Activated CD4-positive, alpha-beta T cell treated with anti-CD3 and anti-CD28 coated beads for 4 hours (primary cell): ENCODE measurements around the gene NEK1.
"Not testable (repeated sequence)": the region's sequence is repeated elsewhere in the genome, so short reads cannot be mapped to it uniquely, and the experiment has no call there.

Experiments used
- DNase-seq, 2 donors: peaks; one replicate each; pipeline ENCODE4 v3.0.0-alpha.2; 2020

Gene NEK1

DNA sequence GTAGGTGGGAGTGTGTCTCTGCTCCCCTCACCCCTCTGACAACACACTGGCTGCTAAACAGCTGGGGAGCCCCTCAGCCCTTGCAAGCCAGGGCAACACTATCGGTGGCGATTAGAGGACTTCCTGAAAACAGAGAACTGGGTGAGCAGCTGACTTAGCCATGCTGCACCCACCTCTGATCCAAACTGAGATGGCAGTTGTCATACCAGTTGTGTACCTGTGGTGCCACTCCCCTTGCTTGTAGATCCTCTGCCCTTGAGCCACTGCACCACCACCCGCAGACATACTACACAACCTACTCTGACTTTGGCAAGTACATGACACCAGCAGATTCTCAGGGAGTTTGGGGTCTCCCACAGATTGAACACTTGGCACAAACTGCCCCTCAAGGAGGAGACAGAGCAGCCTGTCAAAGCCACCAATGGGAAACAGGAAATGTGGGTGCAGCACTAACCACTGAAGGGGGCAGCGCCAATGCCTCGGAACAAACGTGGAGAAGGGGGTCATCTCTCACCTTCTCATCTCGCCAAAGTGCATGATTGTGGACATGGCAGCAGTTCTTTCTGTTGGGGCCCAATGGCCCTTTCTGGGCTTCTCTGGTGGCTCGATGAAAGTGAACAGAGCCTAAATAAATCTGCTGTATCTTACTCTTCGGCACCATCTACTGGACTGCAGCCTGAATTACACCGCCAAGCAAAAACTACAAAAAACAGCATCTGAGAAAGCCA lies 119.8 kb downstream of the NEK1 start:
- no peak for DNase-seq

DNA sequence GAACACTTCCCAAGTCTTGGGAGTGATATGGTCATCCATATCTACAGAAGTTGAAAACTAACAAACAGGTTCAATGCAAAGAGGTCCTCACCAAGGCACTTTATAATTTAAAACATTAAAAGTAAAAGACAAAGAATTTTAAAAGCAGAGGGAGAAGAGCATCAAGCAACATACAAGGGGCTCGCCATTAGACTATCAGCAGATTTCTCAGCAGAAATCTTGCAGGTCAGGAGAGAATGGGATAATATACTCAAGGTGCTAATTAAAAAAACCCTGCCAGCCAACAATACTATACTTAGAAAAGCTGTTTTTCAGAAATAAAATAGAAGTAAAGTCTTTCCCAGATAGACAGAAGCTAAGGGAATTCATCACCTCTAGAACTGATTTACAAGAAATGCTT lies 121.2 kb downstream of the NEK1 start:
- DNase-seq, result no peak

DNA sequence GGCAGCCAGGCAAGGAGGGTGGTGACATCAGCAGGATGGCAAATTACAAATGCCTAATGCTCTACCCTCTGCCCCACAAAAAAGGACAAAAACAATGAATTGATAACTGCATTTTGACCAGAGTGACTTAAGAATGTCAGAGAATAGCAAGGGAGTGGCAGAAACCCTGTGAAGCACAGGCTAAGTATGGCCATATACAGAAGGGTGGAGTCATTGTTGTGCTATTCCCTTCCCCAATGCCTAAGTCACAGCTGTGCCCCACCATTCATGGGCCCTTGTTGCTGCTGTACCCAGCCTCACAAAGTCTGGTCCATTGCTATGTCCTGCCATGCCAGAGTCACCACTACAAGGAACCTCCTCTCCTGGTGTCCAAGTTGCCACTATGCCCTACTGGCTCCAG lies 123.1 kb downstream of the NEK1 start:
- DNase-seq, result no peak

DNA sequence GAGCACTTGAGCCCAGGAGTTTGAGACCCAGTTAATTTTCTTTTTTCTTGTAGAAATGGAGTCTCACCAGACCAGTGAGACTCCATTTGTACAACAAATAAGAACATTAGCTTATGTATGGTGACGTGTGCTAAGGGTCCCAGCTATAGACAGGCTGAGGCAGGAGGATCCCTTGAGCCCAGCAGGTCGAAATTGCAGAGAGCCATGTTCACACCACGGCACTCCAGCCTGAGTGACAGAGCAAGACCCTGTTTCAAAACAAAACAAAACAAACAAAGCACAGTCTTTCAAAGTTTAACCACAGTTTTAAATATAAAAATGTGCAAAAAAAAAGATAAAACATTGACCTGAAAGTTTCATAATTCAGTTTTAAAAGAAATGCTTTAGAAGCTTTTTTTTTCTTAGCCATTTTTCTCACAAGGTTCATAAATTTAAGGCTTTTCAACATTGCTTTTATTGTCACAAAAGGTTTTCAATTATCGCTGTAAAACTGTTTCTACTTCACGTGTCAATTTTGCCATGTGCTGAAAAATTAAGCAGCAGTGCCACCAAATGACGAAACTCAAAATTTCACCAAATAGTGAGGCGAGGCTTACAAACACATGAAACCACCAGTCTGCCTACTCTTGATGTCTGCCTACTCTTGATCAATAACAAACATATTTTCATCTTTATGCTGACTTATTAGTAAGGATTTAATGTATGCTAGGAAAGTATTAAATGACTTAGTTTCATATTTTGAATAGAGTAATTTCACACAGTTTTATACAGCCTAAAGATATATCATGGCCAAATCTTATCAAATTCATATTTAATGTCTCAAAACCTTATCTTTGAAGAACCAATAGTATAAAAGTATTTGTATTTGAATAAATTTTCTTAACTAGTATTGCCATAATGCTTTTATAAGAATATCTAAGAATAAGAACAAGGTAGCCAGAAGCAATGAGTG lies 126.3 kb downstream of the NEK1 start:
- peak in 1 of 2 donors; percentile 26 for DNase-seq

DNA sequence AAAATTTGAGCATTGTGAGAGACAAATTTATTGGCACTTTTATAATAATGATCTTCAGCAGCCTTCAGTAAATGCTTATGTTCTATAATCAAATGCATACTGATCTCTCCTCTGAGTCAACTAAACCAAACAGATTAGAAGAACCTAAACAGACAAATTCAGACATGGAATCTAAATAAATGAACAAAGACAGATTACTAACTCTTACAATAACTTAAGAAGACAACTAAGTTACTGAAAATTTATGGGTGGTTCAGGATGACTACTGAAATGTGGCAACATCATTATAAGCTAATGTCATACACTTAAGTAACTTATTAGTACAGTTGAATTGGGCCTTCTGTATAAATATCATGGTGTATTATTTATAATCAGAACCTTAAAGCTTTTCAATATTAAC lies 127.3 kb downstream of the NEK1 start:
- no peak for DNase-seq

DNA sequence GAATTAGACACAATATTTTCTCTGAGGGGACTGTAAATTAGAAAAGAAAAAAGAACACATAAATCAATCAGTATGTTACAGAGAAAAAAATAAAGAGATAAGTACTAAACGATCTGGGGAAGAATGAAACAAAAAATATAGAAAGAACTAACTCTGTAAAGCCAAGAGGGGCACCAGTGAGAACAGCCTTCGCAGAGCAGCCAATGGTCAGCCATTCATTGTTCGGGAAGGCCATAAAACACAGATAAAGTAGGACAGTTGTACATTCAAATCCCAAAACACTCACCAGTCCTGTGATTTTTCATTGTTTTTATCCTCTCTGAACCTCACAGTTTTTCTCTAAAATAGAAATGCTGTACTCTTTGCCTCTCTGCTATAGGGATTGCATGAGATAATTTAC lies 127.9 kb downstream of the NEK1 start:
- no peak for DNase-seq

DNA sequence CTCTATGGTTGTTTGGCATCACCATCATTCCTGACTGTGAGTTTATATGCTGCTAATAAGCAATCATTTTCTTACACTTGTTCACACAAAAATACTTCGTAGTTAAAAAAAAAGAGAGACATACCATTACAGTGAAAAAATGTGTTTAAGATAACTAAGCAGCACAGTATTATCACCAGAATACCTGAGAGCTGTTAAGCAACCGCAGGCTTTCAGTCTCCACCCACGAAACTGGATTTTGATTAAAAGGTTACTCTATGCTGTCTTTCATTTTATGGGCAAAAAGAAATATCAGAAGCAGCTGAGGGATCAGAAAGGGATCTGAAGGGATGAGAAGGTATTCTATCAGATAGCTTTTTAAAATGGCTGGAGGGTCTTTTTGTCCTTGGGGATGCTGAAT lies 148.3 kb downstream of the NEK1 start:
- no peak for DNase-seq

DNA sequence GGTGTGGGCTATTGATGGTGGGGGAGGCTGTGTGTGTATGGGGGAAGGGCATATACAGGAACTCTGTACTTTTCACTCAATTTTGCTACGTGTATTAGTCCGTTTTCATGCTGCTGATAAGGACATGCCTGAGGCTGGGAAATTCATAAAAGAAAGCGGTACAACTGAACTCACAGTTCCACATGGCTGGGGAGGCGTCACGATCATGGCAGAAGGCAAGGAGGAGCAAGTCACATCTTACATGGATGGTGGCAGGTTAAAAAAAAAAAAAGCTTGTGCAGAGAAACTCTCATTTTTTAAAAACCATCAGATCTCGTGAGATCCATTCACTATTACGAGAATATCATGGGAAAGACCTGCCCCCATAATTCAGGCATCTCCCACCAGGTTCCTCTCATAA lies 152.3 kb downstream of the NEK1 start:
- no peak for DNase-seq

DNA sequence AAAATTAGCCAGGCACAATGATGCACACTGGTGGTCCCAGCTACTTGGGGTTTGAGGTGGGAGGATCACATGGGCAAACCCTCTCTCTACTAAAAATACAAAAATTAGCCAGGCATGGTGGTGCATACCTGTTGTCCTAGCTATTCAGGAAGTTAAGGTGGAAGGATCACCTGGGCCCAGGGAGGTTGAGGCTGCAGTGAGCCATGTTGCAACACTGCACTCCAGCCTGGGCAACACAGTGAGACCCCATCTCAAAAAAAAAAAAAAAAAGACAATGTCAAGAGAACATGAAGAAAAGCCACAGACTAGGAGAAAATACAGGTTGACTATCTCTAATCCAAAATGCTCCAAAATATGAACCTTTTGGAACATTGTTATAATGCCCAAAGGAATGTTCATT lies 153.8 kb downstream of the NEK1 start:
- no peak for DNase-seq

DNA sequence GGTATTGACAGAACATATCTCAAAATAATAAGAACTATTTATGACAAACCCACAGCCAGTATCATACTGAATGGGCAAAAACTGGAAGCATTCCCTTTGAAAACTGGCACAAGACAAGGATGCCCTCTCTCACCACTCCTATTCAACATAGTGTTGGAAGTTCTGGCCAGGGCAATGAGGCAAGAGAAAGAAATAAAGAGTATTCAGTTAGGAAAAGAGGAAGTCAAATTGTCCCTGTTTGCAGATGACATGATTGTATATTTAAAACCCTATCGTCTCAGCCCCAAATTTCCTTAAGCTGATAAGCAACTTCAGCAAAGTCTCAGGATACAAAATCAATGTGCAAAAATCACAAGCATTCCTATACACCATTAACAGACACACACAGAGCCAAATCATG lies 159.7 kb downstream of the NEK1 start:
- not testable (repeated sequence) for DNase-seq

DNA sequence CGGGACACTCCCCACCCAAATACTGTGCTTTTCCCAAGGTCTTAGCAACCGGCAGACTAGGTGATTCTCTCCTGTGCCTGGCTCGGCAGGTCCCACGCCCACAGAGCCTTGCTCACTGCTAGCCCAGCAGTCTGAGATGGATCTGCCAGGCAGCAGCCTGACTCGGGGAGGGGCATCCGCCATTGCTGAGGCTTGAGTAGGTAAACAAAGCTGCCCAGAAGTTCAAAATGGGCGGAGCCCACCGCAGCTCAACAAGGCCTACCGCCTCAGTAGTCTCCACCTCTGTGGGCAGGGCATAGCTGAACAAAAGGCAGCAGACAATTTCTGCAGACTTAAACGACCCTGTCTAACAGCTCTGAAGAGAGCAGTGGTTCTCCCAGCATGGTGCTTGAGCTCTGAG lies 163.4 kb downstream of the NEK1 start:
- DNase-seq, result not testable (repeated sequence)

DNA sequence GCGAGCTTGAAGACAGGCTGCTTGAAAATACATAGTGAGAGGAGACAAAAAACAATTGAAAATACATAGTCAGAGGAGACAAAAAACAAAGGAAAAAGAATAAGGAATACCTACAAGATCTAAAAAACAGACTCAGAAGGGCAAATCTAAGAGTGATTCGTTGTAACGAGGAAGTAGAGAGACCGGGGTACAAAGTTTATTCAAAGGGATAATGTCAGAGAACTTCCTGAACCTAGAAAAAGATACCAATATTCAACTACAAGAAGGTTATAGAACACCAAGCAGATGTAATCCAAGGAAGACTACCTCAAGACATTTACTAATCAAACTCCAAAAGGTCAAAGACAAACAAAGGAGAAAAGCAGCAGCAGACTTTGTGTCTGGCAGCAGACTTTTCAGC lies 165.6 kb downstream of the NEK1 start:
- DNase-seq, result no peak

DNA sequence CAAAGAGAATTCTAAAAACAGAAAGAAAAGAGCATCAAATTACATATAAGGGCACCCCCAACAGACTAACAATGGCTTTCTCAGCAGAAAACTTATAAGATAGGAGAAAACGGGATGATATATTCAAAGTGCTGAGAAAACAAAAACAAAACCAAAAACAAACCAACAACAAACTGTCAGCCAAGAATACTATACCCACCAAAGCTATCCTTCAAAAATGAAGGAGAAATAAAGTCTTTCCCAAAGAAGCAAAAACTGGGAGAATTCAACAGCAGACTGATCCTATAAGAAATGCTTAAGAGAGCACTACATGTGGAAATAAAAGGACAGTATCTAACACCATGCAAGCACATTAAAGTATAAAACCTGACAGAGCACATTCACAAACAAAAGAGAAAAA lies 168.6 kb downstream of the NEK1 start:
- DNase-seq, result no peak

DNA sequence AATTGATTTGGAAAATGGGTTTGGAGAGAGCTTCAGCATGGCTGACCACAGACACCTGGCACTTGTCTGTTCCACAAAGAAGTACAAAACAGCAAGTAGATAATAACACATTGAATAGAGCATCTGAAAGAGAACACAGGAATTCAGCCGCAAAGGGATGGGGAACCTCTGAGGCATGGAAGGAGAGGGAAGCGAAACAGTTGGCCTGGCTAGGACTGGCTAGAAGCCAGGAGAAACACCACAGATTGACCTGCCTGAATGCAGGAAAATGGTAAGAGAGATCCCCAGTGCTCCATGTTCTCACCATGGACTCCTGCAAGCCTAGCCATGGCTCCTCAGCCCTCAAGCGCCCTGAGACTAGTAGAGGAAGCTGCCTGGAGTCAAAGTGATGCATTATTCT lies 171.9 kb downstream of the NEK1 start:
- DNase-seq, result no peak

DNA sequence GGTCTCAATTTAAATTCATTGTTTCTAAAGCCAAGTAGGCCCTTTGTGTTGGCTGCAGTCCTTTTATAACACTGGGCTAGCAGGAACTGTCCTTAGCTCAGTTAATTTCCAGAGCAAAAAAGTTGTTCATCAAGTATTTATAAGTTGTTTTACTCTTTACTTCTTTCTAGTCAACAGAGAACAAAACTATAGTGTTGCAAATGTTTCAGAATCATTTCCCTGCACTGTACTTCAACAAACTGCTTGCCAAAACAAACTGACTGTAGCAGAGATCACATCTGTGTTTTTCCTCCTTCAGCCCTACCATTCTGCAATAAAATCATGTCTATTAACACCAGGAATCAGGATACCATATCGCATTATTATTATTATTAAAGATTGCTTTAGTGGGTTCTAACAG lies 173.1 kb downstream of the NEK1 start:
- no peak for DNase-seq

DNA sequence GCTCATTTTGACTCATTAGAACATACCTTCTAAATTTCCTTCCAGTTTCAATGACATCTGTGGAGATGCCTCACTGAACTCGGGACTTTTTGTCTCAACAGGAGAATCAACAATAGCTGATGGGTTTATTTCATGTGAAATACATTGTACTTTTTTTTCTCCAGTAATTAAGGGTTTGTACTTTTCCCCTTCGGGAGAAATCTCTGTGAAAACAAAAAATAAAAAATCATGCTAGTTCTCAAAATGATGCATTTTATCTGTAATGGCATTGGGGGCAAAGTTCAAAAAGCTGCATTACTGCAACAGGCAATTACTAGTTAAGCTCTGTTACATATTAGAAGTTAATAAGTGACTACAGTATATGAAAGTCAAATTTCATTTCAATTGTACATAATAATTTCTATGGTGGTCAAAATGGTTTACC lies 174.3 kb downstream of the NEK1 start:
- DNase-seq, result no peak

DNA sequence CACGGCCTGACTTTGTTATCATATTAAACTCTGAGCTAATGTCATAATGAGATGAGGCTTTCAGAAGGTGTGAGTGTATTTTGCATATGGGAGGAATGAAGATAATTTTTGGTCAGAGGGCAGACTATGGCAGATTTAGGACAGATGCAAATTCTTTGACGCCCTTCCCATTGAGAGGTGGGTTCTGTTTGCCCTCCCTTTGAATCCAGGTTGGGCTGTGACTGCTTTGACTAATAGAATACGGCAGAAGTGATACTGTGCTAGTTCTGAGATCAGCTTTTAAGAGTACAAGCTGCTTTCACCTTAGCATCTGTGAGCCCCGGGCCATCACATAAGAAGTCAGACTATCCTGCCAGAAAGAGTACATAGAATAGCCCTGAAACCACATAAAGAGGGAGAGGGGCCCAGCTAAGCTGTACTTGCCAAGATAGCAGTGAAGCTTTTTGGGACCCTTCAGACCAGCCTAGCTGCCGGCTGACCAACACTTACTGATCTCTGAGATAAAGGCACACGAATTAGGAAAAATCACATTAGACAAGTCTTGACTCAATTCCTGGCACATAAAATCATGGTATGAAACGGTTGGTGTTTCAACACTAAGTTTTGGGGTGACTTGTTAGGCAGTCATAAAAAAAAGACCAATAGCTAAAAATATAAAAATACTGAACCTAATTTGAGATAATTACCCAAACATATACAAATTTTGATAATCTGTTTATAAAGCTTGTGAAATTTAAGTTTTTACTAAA lies 174.9 kb downstream of the NEK1 start:
- no peak for DNase-seq

DNA sequence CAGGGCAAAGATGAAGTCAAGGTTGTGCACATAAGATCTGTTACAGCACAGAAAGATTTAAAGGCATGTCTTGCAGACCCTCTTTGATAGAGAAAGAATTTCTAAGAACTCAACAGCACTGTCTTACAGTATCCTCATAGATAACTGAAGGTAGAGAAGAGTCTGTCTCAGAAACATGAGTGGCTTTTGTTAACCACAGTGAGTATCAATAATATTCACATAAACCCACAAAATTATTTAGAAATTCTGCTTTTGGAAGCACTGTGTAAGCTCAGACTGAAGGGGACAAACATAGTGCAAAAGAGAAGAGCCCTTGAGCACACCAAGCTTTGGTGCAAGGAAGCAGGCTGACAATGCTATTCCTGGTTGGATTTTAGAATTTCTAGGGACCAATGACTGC lies 175.6 kb downstream of the NEK1 start:
- no peak for DNase-seq

DNA sequence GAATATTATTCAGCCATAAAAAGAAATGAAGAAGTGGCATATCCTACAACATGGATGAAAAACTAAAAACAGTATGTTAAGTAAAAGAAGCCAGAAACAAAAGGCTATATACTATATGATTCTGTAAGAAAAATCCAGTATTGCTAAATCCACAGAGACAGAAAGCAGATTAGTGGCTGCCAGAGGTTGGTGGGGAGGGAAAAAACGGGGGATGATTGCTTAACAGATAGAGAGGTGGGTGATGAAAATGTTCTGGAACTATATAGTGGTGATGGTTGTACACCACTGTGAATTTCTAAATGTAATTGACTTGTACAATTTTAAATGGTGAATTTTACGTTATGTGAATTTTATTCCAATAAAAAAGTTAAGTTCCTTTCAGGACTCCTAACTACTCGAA lies 184.0 kb downstream of the NEK1 start:
- DNase-seq, result no peak

DNA sequence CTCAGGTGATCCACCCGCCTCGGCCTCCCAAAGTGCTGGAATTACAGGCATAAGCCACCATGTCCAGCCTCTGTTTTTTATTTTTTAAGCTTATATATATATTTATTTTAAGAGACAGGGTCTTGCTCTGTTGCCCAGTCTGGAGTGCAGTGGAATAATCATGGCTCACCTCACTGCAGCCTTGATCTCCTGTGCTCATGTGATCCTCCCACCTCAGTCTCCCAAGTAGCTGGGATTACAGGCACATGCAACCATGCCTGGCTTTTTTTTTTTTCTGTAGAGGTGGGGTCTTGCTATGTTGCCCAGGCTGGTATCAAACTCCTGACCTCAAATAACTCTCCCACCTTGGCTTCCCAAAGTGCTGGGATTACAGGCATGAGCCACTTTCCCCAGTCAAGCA lies 184.7 kb downstream of the NEK1 start:
- not testable (repeated sequence) for DNase-seq

DNA sequence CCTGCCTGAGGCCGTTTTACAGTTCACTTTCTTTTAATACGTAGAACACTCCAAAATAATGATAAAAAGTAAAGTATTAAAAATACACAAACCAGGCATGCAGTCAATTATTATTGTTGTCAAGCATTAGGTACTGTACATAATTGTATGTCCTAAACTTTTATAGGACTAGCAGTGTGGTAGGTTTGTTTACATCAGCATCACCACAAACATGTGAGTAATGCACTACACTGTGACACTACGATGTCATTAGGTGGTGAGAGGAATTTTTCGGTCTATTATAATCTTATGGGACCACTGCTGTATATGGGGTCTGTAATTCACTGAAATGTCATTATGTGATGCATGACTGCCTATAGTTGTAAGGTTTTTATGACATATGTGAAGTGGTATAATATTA lies 192.1 kb downstream of the NEK1 start:
- no peak for DNase-seq

DNA sequence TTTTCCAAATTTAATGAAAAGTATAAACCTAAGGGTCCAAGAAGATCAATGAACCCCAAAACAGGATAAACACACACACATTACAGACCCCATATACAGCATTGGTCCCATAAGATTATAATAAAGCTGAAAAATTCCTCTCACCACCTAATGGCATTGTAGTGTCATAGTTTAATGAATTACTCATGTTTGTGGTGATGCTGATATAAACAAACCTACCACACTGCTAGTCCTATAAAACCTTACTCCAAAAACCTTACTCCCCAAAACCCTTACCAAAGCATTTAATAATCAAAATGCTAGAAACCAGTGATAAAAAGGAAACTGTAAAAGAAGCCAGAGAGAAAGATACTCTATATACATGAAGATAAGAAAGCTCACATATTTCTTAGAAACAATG lies 193.5 kb downstream of the NEK1 start:
- no peak for DNase-seq

DNA sequence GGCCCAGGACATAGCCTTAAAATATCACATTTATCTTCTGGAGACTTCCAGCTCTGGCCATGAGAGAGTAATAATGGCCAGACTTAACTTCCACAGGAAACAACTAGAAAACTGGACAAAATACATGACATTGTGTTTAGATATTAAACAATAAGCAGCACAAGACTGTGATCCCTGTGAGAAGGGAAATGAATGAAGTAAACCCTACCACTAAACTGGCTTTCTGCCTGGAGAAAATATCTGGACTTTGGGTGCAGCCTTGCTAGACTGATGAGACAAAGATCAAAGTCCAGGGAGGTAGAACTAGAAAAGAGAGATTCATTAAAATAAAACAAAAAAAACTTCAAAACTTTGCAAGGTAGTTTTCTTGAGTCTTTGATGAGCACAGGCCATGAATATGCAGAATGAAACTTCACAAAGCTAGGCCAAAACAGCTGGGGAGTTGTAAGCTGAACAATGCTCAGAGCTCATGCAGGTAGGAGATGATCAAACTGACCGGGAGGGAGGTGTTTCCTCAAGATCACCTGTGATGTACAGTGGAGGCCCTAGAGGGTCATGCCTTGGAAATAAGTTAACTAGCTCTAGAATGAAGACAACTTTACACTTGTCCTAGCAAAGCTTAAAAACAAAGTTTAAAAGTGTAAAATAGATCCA lies 194.6 kb downstream of the NEK1 start:
- no peak for DNase-seq
